Spleen (tissue), 11 donors: ENCODE data around the gene SFTPA2. TPM values are rescaled to one million over a fixed set of nuclear protein-coding genes. Genes with fewer than 3 reads are reported as not detected.
"Not testable (repeated sequence)": the region's sequence is repeated elsewhere in the genome, so short reads cannot be mapped to it uniquely, and the experiment has no call there.

Experiments used
- DNase-seq: peaks from one replicate; pipeline ENCODE4 v3.0.0-alpha.2; 2020
- H3K27ac ChIP-seq, 8 donors: fragments of 200-600 bp; sonication (generic) in 7 of 8; 1 replicate in 4 of 8; 2 replicates in 4 of 8; pipeline versions ENCODE4 v1.5.0 to v1.8.0; 2016 to 2021; ENCODE audit warnings: inconsistent platforms in 4 of 8, mild to moderate bottlenecking in 4 of 8, moderate library complexity in 1 of 8
- H3K27me3 ChIP-seq, 7 donors: fragments of 200-600 bp; sonication (generic) in 6 of 7; replicated peaks in 1 of 7; 1 replicate in 4 of 7; 2 replicates in 3 of 7; pipeline versions ENCODE4 v1.5.0 to v1.8.0; 2016 to 2021; ENCODE audit warnings: inconsistent platforms in 3 of 7, mild to moderate bottlenecking in 1 of 7
- H3K36me3 ChIP-seq, 6 donors: fragments of 200-600 bp; sonication (generic) in 5 of 6; 1 replicate in 4 of 6; 2 replicates in 2 of 6; pipeline versions ENCODE4 v1.5.0 to v1.8.0; 2016 to 2021; ENCODE audit warnings: inconsistent platforms in 2 of 6
- H3K4me1 ChIP-seq, 6 donors: fragments of 200-600 bp; sonication (generic) in 5 of 6; 1 replicate in 3 of 6; 2 replicates in 3 of 6; pipeline versions ENCODE4 v1.5.0 to v1.8.0; 2016 to 2021; ENCODE audit warnings: inconsistent platforms in 3 of 6
- H3K4me3 ChIP-seq, 8 donors: fragments of 200-600 bp; sonication (generic) in 7 of 8; 1 replicate in 4 of 8; 2 replicates in 4 of 8; pipeline versions ENCODE4 v1.5.0 to v1.8.0; 2016 to 2021; ENCODE audit warnings: inconsistent platforms in 4 of 8, mild to moderate bottlenecking in 4 of 8, moderate library complexity in 2 of 8
- H3K9me3 ChIP-seq, 8 donors: fragments of 200-600 bp; sonication (generic) in 7 of 8; 1 replicate in 4 of 8; 2 replicates in 4 of 8; pipeline versions ENCODE4 v1.5.0 to v1.8.0; 2016 to 2021; ENCODE audit warnings: inconsistent platforms in 4 of 8
- POLR2A ChIP-seq, 3 donors: fragments of 450-650 bp; IDR thresholded peaks; one replicate each; pipeline ENCODE4 v1.5.1; 2017; ENCODE audit warnings: antibody characterized with exemption in 3 of 3, mild to moderate bottlenecking in 1 of 3
- POLR2AphosphoS5 ChIP-seq, 3 donors: sonication (generic); formaldehyde crosslinking; IDR thresholded peaks; one replicate each; pipeline ENCODE4 v1.5.1; 2017; ENCODE audit warnings: antibody characterized with exemption in 3 of 3
- WGBS, 5 donors: extraction: QIAGEN DNeasy Blood & Tissue Kit in 3 of 5; methylation state at CpG; one replicate each; pipeline versions ENCODE4 v1.1.5 to v1.1.7; 2013 to 2018; 5-methylcytosine and 5-hydroxymethylcytosine counted together
- intact Hi-C: fragments of 100-400 bp; cut with DNase I; formaldehyde crosslinking; loops from one replicate; pipeline ENCODE4 v1.15.0; 2023; ENCODE audit warnings: low total_unique reads
- polyA plus RNA-seq, 3 donors: library from polyadenylated mRNA; stranded (reverse); fragments of 200-250 nt; gene quantifications; one replicate each; pipeline ENCODE4 v1.2.1, GENCODE V29; 2013
- total RNA-seq, 7 donors: library from RNA; depleted of rRNA in 3 of 7; stranded (reverse); fragments of >200 nt in 3 of 7; fragmentation: NEBNext Ultra II Directional in 4 of 7; extraction: Animal tissue kit (Norgen Biotek cat#: 25700) in 4 of 7; gene quantifications; one replicate each; pipeline versions ENCODE4 v1.1.0 to v1.2.1, GENCODE V29; 2016 to 2021
- TF ChIP-seq, protein P1 (sequence below), 11 experiments: fragments of 200-600 bp in 7 of 11; fragments of 450-650 bp in 4 of 11; sonication (generic) in 4 of 11; IDR thresholded peaks in 8 of 11; conservative IDR thresholded peaks in 3 of 11; 1 replicate in 7 of 11; 2 replicates in 4 of 11; pipeline versions ENCODE4 v1.4.0 to v1.8.0; 2016 to 2021; ENCODE audit warnings: antibody characterized with exemption in 11 of 11, inconsistent platforms in 4 of 11, mild to moderate bottlenecking in 1 of 11
- donor health status: healthy with polysubstance abuse.
- donor health status: DM: no; HTN: no; CAD: no; lungs with moderate emphysema.
- donor health status: DM: no; HTN: no; CAD: no.
- donor health status: Bipolar disorder and iron deficiency.
- donor health status: healthy.
- donor health status: DM: no; HTN: no; CAD: no.
- donor health status: DM: yes; HTN: yes; CAD: no.

Gene SFTPA2
- total and polyA plus RNA-seq, 10 donors: 0.39 to 5.7 (median 0.99) TPM; not detected in 5

DNA sequence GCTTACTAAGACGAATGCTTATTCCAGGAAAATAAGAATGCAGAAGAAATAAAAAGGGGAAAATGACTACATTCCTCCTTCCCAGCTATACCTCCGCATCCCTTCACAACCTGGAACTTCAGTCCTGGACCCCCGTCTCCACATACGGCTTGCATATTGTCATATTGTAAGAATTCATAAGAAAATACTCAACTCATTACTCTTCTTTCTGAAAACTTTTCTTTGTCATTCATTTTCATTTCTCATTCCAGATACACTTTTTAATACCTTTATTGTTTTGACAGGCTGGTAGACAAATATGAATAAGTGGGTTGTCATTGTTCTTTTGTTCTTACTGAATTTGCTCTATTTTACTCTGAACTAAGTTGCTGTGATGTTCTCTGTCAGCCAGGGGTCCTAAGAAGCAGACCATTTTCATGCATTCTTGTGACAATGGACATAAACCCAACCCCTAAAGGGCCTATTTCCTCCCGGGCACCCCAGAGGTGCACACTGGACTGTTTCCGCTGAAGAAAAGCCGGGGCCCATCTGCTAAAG, 23.3 kb upstream of the SFTPA2 start:
- Histone ChIP-seq H3K4me3 (no peak overlapping the region), H3K4me1 (no peaks in the 10 kb centered on the region), H3K27me3 (peaks cover 0 to 4% (median 0%) of the 10 kb centered on the region in 7 donors), H3K9me3 (peaks cover 0 to 2% (median 0%) of the 10 kb centered on the region in 8 donors), H3K36me3 (no peaks in the 10 kb centered on the region), H3K27ac (no peak overlapping the region)
- TF ChIP-seq POLR2AphosphoS5 (IDR thresholded peaks at IDR 0.05) (no peak), POLR2A (IDR thresholded peaks at IDR 0.05) (no peak)
- TF ChIP-seq, protein P1, sequence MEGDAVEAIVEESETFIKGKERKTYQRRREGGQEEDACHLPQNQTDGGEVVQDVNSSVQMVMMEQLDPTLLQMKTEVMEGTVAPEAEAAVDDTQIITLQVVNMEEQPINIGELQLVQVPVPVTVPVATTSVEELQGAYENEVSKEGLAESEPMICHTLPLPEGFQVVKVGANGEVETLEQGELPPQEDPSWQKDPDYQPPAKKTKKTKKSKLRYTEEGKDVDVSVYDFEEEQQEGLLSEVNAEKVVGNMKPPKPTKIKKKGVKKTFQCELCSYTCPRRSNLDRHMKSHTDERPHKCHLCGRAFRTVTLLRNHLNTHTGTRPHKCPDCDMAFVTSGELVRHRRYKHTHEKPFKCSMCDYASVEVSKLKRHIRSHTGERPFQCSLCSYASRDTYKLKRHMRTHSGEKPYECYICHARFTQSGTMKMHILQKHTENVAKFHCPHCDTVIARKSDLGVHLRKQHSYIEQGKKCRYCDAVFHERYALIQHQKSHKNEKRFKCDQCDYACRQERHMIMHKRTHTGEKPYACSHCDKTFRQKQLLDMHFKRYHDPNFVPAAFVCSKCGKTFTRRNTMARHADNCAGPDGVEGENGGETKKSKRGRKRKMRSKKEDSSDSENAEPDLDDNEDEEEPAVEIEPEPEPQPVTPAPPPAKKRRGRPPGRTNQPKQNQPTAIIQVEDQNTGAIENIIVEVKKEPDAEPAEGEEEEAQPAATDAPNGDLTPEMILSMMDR (IDR thresholded peaks at IDR 0.05 in 8 of 11, conservative IDR thresholded peaks at IDR 0.05 in 3 of 11): no peak
- 86 to 91% (median 89%) methylated on average over 7 of the region's 7 CpGs for WGBS, 5 donors
- no peak for DNase-seq
- intact Hi-C loops: no loop called here

DNA sequence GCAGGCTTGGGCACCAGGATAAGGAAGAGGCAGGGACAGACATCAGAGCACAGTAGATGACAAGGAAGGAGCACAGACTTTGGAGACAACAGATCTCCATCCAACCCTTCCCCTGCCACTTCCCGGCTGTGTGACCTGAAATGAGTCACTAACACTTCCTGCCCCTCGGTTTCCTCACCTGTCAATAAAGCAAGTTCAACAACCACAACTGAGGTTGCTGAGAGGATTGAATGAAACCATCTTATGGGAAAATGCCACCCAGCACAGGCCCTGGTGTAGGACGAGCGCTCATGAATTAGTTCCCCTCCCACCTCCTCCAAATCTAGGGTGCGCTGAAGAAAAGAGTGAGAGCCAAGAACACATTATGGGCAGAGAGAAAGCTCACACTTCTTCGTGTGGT, 22.7 kb upstream of the SFTPA2 start:
- intact Hi-C loops, H3K4me3 ChIP-seq, H3K27me3 ChIP-seq, H3K36me3 ChIP-seq, H3K27ac ChIP-seq, H3K9me3 ChIP-seq, DNase-seq, H3K4me1 ChIP-seq: not testable (repeated sequence)
- WGBS, 5 donors: 46 to 85% (median 69%) methylated on average over 1 to 6 of the region's 6 CpGs

DNA sequence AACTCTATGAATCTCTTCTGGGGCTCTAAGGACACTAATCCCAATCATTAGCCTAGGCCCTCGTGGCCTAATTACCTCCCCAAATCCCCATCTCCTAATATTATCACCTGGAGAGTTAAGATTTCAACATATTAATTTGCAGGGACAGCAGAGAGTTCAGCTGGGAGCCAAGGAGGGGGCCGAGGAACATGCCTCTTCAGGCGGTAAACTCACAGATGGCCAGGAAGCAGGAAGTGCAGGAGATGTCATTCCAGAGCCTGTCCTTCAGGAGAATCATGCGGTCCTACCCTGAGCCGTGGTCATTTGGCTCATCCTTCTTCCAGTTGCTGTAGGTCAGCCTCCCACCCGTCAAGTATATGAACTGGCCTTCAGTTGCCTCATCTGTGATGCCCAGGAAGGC, 21.9 kb upstream of the SFTPA2 start:
- intact Hi-C loops: no loop called here
- DNase-seq: no peak

DNA sequence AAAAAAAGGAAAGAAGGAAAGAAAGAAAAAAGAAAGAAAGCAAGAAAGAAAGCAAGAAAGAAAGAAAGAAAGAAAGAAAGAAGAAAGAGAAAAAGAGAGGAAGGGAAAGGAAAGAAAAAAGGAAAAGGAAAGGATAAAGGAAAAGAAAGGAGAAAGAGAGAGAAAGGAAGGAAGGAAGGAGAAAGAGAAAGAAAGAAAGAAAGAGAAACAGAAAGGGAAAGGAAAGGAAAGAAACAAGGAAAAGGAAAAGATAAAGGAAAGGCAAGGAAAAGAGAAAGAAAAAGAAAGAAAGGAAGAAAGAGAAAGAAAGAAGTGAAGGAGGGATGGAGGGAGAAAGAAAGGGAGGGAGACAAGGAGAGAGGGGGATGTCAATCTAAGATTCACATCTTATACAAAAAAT, 20.8 kb upstream of the SFTPA2 start:
- Histone ChIP-seq H3K36me3 (no peaks in the 10 kb centered on the region), H3K27ac (no peak overlapping the region), H3K27me3 (peaks cover 0 to 6% (median 0%) of the 10 kb centered on the region in 7 donors), H3K4me3 (no peak overlapping the region), H3K4me1 (no peaks in the 10 kb centered on the region), H3K9me3 (peaks cover 0 to 2% (median 0%) of the 10 kb centered on the region in 8 donors)
- intact Hi-C loops: no loop called here
- DNase-seq: no peak
- TF ChIP-seq POLR2AphosphoS5 (IDR thresholded peaks at IDR 0.05): no peak
- no peak for TF ChIP-seq POLR2A (IDR thresholded peaks at IDR 0.05)
- TF ChIP-seq, protein P1 (IDR thresholded peaks at IDR 0.05 in 8 of 11, conservative IDR thresholded peaks at IDR 0.05 in 3 of 11): no peak

More for the DNA sequence above, 21.9 kb upstream of the SFTPA2 start:
- TF ChIP-seq POLR2AphosphoS5 (IDR thresholded peaks at IDR 0.05) (no peak), POLR2A (IDR thresholded peaks at IDR 0.05) (no peak)
- H3K4me1 ChIP-seq: no peaks in the 10 kb centered on the region
- H3K27me3 ChIP-seq: peaks cover 0 to 6% (median 0%) of the 10 kb centered on the region in 7 donors
- 74 to 89% (median 82%) methylated on average over 5 to 6 of the region's 6 CpGs for WGBS, 5 donors
- no peak overlapping the region for H3K27ac ChIP-seq
- H3K4me3 ChIP-seq: no peak overlapping the region
- H3K36me3 ChIP-seq: no peaks in the 10 kb centered on the region
- peaks cover 0 to 2% (median 0%) of the 10 kb centered on the region in 8 donors for H3K9me3 ChIP-seq

DNA sequence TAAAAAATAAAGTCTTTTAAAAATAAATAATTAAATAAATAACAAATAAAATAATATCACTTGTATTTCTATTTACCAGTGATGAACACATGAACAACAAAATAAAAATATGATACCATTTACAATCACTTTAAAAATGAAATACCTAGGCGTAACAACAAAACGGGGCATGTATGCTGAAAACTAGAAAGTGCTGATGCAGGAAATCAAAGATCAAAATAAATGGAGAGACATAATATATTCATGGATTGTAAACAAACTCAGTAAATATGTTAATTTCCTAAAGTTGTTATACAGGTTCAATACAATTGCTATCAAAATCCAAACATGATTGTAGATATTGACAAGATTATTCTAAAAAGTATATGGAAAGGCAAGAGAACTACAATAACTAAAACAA, 19.2 kb upstream of the SFTPA2 start:
- H3K9me3 ChIP-seq: peaks cover 0 to 17% (median 0%) of the 10 kb centered on the region in 8 donors
- WGBS, 5 donors: 92 to 94% (median 94%) methylated on average over 2 of the region's 2 CpGs
- no peak overlapping the region for H3K27ac ChIP-seq
- H3K36me3 ChIP-seq: no peaks in the 10 kb centered on the region
- DNase-seq: no peak
- TF ChIP-seq POLR2AphosphoS5 (IDR thresholded peaks at IDR 0.05): no peak
- TF ChIP-seq, protein P1 (IDR thresholded peaks at IDR 0.05 in 8 of 11, conservative IDR thresholded peaks at IDR 0.05 in 3 of 11): no peak
- TF ChIP-seq POLR2A (IDR thresholded peaks at IDR 0.05): no peak
- H3K27me3 ChIP-seq: peaks cover 0 to 6% (median 0%) of the 10 kb centered on the region in 7 donors
- H3K4me1 ChIP-seq: no peaks in the 10 kb centered on the region
- no peak overlapping the region for H3K4me3 ChIP-seq
- intact Hi-C loops: no loop called here

DNA sequence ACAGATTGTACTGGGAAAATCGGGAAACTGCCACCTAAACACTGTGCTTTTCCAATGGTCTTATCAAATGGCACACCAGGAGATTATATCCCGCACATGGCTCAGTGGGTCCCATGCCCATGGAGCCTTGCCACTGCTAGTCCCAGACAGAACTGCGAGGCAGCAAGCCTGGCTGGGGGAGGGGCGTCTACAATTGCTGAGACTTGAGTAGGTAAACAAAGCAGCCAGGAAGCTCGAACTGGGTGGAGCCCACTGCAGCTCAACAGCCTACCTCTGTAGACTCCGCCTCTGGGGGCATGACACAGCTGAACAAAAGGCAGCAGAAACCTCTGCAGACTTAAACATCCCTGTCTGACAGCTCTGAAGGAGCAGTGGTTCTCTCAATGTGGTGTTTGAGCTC, 10.4 kb upstream of the SFTPA2 start:
- DNase-seq, H3K4me1 ChIP-seq, intact Hi-C loops, H3K27ac ChIP-seq, H3K36me3 ChIP-seq, H3K4me3 ChIP-seq: not testable (repeated sequence)
- peaks cover 0 to 27% (median 9%) of the 10 kb centered on the region in 8 donors for H3K9me3 ChIP-seq
- WGBS, 5 donors: 80 to 89% (median 87%) methylated on average over 6 of the region's 6 CpGs
- peaks cover 0 to 26% (median 6%) of the 10 kb centered on the region in 7 donors for H3K27me3 ChIP-seq
